T-cell (primary cell): ENCODE data around the gene IL11. TPM values are rescaled to one million over a fixed set of nuclear protein-coding genes. Genes with fewer than 3 reads are reported as not detected.

Experiments
- ATAC-seq, 4 experiments: fragments of 200-7000 bp in 3 of 4; fragments of 150-1000 bp in 1 of 4; cut with Tn5 transposase; replicated peaks in 1 of 4; 1 replicate in 3 of 4; 2 replicates in 1 of 4; pipeline ENCODE4 v1.10.0; 2021; ENCODE audit warnings: moderate library complexity in 3 of 4, mild to moderate bottlenecking in 2 of 4, moderate number of reproducible peaks in 1 of 4
- CTCF ChIA-PET, 2 donors: fragments of 300-600 bp; sonication (Branson Sonifier 250); formaldehyde crosslinking; loops; one replicate each; lab custom pipeline; 2022; ENCODE audit warnings: antibody characterized with exemption in 2 of 2; lab: Charles Lee
- POLR2A ChIA-PET, 2 donors: fragments of 300-600 bp; sonication (Branson Sonifier 250); formaldehyde crosslinking; loops; one replicate each; lab custom pipeline; 2022; ENCODE audit warnings: antibody characterized with exemption in 2 of 2; lab: Charles Lee
- DNase-seq, 35 experiments: peaks; one replicate each; pipeline versions ENCODE4 v3.0.0 to v3.0.0-alpha.2; 2013 to 2023
- H3K27ac ChIP-seq: one replicate; pipeline ENCODE4 v1.5.1; 2013; ENCODE audit warnings: low read length
- H3K27me3 ChIP-seq, 2 experiments: replicated peaks in 1 of 2; 1 replicate in 1 of 2; 2 replicates in 1 of 2; pipeline versions ENCODE4 v1.6.1 to v1.7.0; 2013; ENCODE audit warnings: low read length in 1 of 2, mixed read lengths in 1 of 2; ENCODE audit not compliant: control insufficient read depth in 2 of 2, insufficient read depth in 2 of 2; ENCODE audit errors: extremely low read depth in 1 of 2
- H3K36me3 ChIP-seq, 2 donors: 1 replicate in 1 of 2; 2 replicates in 1 of 2; pipeline versions ENCODE4 v1.6.1 to v1.7.0; 2013; ENCODE audit warnings: low read length in 1 of 2; ENCODE audit not compliant: control insufficient read depth in 2 of 2, insufficient read depth in 1 of 2; ENCODE audit errors: extremely low read depth in 1 of 2
- H3K4me1 ChIP-seq, 2 experiments: 1 replicate in 1 of 2; 2 replicates in 1 of 2; pipeline versions ENCODE4 v1.6.1 to v1.7.0; 2013; ENCODE audit warnings: low read length in 2 of 2, mixed read lengths in 1 of 2; ENCODE audit not compliant: insufficient read depth in 2 of 2, control insufficient read depth in 1 of 2; ENCODE audit errors: extremely low read depth in 1 of 2
- H3K4me3 ChIP-seq, 2 donors: 1 replicate in 1 of 2; 2 replicates in 1 of 2; pipeline versions ENCODE4 v1.5.1 to v1.7.0; 2013; ENCODE audit warnings: mild to moderate bottlenecking in 2 of 2, low read length in 1 of 2, moderate library complexity in 1 of 2; ENCODE audit not compliant: control insufficient read depth in 1 of 2; ENCODE audit errors: extremely low read depth in 1 of 2
- H3K9me3 ChIP-seq: 2 replicates; pipeline ENCODE4 v1.7.0; 2013
- H3K27ac Mint-ChIP-seq, 2 donors: one replicate each; pipeline ENCODE4 v1.8.0; 2020 to 2021; ENCODE audit warnings: mild to moderate bottlenecking in 2 of 2, mixed read lengths in 2 of 2
- H3K27me3 Mint-ChIP-seq, 2 donors: one replicate each; pipeline ENCODE4 v1.8.0; 2021 to 2022; ENCODE audit warnings: mixed read lengths in 2 of 2
- H3K36me3 Mint-ChIP-seq: one replicate; pipeline ENCODE4 v1.8.0; 2021; ENCODE audit warnings: mixed read lengths
- H3K4me1 Mint-ChIP-seq, 3 donors: one replicate each; pipeline ENCODE4 v1.8.0; 2020 to 2022; ENCODE audit warnings: mixed read lengths in 3 of 3, mild to moderate bottlenecking in 1 of 3
- H3K4me3 Mint-ChIP-seq, 3 donors: one replicate each; pipeline ENCODE4 v1.8.0; 2020 to 2022; ENCODE audit warnings: mild to moderate bottlenecking in 3 of 3, mixed read lengths in 3 of 3, moderate library complexity in 3 of 3
- H3K9me3 Mint-ChIP-seq, 3 donors: one replicate each; pipeline ENCODE4 v1.8.0; 2020 to 2022; ENCODE audit warnings: mixed read lengths in 3 of 3
- WGBS: methylation state at CpG from one replicate; pipeline ENCODE4 v1.1.5; 2013; ENCODE audit warnings: missing lambda C conversion rate; ENCODE audit not compliant: insufficient coverage; 5-methylcytosine and 5-hydroxymethylcytosine counted together
- total RNA-seq, 35 experiments: library from RNA in 6 of 35; stranded (reverse) in 6 of 35; fragments of 120-200 nt in 1 of 35; gene quantifications; one replicate each; pipeline versions ENCODE4 v1.2.1 to v1.2.4 and lab custom pipeline; 2013 to 2026

Gene IL11
- total RNA-seq, 5 donors from 2014 or later (not counting 1 experiment from before 2014, with no cell fraction given), result 0.53 to 0.96 TPM; not detected in 3

DNA sequence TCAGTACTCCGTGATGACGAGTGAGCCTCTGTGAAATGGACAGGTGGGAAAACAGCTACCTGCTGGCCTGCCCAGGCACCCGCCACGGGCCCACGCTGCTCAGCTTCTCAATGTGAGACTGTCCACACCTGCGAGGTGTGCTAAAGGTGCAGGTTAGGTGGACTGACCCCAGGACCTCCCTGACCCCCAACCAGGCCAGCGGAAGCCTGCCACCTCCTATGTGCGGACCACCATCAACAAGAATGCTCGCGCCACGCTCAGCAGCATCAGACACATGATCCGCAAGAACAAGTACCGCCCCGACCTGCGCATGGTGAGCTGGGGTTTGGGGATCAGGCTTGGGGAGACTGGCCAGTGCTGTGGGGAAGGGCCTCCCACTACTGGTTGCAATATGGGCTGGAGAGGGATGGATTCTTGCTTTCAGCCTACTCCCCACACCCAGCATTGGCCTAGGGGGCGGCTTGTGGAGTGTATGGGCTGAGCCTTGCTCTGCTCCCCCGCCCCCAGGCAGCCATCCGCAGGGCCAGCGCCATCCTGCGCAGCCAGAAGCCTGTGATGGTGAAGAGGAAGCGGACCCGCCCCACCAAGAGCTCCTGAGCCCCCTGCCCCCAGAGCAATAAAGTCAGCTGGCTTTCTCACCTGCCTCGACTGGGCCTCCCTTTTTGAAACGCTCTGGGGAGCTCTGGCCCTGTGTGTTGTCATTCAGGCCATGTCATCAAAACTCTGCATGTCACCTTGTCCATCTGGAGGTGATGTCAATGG is 17.7 kb upstream of the IL11 start:
- H3K4me3 Mint-ChIP-seq, result peak overlapping the region; percentile 98 to 100 (median 98)
- ChIA-PET POLR2A (interaction anchor here (0.6 to 1.6 kb wide), 7 partner anchors 15 to 212 kb away, joined by 3 to 7 read pairs (median 3); partner anchors contain the start of genes UBE2S (in 2 of the 2), KMT5C (in 1 of the 2) and ZNF524 (in 1 of the 2)), CTCF (no interaction called here)
- peaks cover 66 to 70% (median 67%) of the 10 kb centered on the region in 3 donors for H3K4me1 Mint-ChIP-seq
- H3K36me3 ChIP-seq, result peaks cover 11 to 55% of the 10 kb centered on the region in 2 donors
- peak overlapping the region; percentile 78 to 98 for H3K27ac Mint-ChIP-seq
- no peaks in the 10 kb centered on the region for H3K9me3 Mint-ChIP-seq
- peaks cover 26 to 71% of the 10 kb centered on the region in 2 experiments for H3K4me1 ChIP-seq
- H3K36me3 Mint-ChIP-seq, result peaks cover 36% of the 10 kb centered on the region
- no peaks in the 10 kb centered on the region for H3K27me3 ChIP-seq
- ATAC-seq (no peak), DNase-seq (no peak)
- H3K9me3 ChIP-seq, result no peaks in the 10 kb centered on the region
- no peaks in the 10 kb centered on the region for H3K27me3 Mint-ChIP-seq
- peak overlapping the region; percentile 31 for H3K27ac ChIP-seq
- WGBS, result 76% methylated on average over 6 of the region's 24 CpGs
- H3K4me3 ChIP-seq, result peak overlapping the region in 1 of 2 donors; percentile 12

GRCh38 chr19:55386493-55386971 is 16.3 kb upstream of the IL11 start:
- Histone ChIP-seq H3K36me3 (peaks cover 11 to 49% of the 10 kb centered on the region in 2 donors), H3K4me3 (peak overlapping the region; percentile 97 to 99), H3K4me1 (peaks cover 26 to 77% of the 10 kb centered on the region in 2 experiments), H3K27ac (peak overlapping the region; percentile 81), H3K9me3 (no peaks in the 10 kb centered on the region), H3K27me3 (no peaks in the 10 kb centered on the region)
- ChIA-PET CTCF (no interaction called here), POLR2A (interaction anchor here (1.1 to 1.6 kb wide), 3 partner anchors 21 to 47 kb away, joined by 3 to 7 read pairs (median 6); partner anchors contain the start of genes UBE2S (in 2 of the 2) and KMT5C (in 1 of the 2))
- H3K27me3 Mint-ChIP-seq, result no peaks in the 10 kb centered on the region
- H3K4me1 Mint-ChIP-seq, result peaks cover 76 to 81% (median 80%) of the 10 kb centered on the region in 3 donors
- H3K4me3 Mint-ChIP-seq, result peak overlapping the region; percentile 98 to 100 (median 98)
- no peak for ATAC-seq
- H3K27ac Mint-ChIP-seq, result peak overlapping the region; percentile 98 to 99
- peaks cover 37% of the 10 kb centered on the region for H3K36me3 Mint-ChIP-seq
- no peaks in the 10 kb centered on the region for H3K9me3 Mint-ChIP-seq
- WGBS, result 0% methylated on average over 33 of the region's 33 CpGs
- no peak for DNase-seq

GRCh38 chr19:55385724-55386492 is 15.6 kb upstream of the IL11 start, which contains the start of gene RPL28:
RPL28 (plus strand) TSS chr19:55385932; CDS start chr19:55386358, 426 bp downstream.
- H3K4me3 ChIP-seq, result peak within 1 kb of the TSS; percentile 97 to 99
- CTCF ChIA-PET, result no interaction called here

GRCh38 chr19:55384920-55385723 is 14.9 kb upstream of the IL11 start:
- Mint-ChIP-seq H3K4me3 (peak overlapping the region; percentile 98 to 100 (median 98)), H3K27ac (peak overlapping the region; percentile 98 to 99), H3K27me3 (no peaks in the 10 kb centered on the region), H3K4me1 (peaks cover 66 to 73% (median 72%) of the 10 kb centered on the region in 3 donors), H3K36me3 (peaks cover 35% of the 10 kb centered on the region), H3K9me3 (no peaks in the 10 kb centered on the region)
- Histone ChIP-seq H3K4me3 (peak overlapping the region; percentile 97 to 99), H3K36me3 (peaks cover 4 to 37% of the 10 kb centered on the region in 2 donors), H3K9me3 (no peaks in the 10 kb centered on the region), H3K27ac (peak overlapping the region; percentile 81), H3K27me3 (no peaks in the 10 kb centered on the region), H3K4me1 (peaks cover 26 to 65% of the 10 kb centered on the region in 2 experiments)
- 9% methylated on average over 27 of the region's 34 CpGs for WGBS
- ATAC-seq (peak; percentile 79 to 86 (median 82)), DNase-seq (peak; percentile 90 to 99 (median 96))
- ChIA-PET CTCF (interaction anchor here in 1 of 2 donors (2.1 kb wide), 1 partner anchor 46 kb away, joined by 9 read pairs; the partner anchor contains the start of gene KMT5C), POLR2A (interaction anchor here (0.5 to 0.6 kb wide), 3 partner anchors 23 to 91 kb away, joined by 3 to 4 read pairs (median 4); partner anchors contain the start of genes KMT5C (in 1 of the 2), UBE2S (in 1 of the 2) and ZNF628 (in 1 of the 2))

More at GRCh38 chr19:55385724-55386492, 15.6 kb upstream of the IL11 start, which contains the start of gene RPL28:
- Histone ChIP-seq H3K27ac (peak within 1 kb of the TSS; percentile 81), H3K27me3 (no peaks in the 10 kb centered on the region), H3K4me1 (peaks cover 26 to 71% of the 10 kb centered on the region in 2 experiments), H3K9me3 (no peaks in the 10 kb centered on the region), H3K36me3 (peaks cover 8 to 45% of the 10 kb centered on the region in 2 donors)
- H3K27me3 Mint-ChIP-seq, result no peaks in the 10 kb centered on the region
- under 1% methylated on average over 68 of the region's 68 CpGs for WGBS
- H3K36me3 Mint-ChIP-seq, result peaks cover 39% of the 10 kb centered on the region
- H3K4me1 Mint-ChIP-seq, result peaks cover 73 to 81% (median 78%) of the 10 kb centered on the region in 3 donors
- no peaks in the 10 kb centered on the region for H3K9me3 Mint-ChIP-seq
- H3K27ac Mint-ChIP-seq, result peak within 1 kb of the TSS; percentile 98 to 99
- POLR2A ChIA-PET, result no interaction called here
- ATAC-seq (peak; percentile 80 to 83 (median 81)), DNase-seq (peak; percentile 94 to 100 (median 98))
- H3K4me3 Mint-ChIP-seq, result peak within 1 kb of the TSS; percentile 98 to 100 (median 98)

GRCh38 chr19:55384131-55384919 is 14.1 kb upstream of the IL11 start, which contains the start of gene TMEM238:
TMEM238 (minus strand) TSS chr19:55384292; CDS start chr19:55384259, 33 bp downstream.
- POLR2A ChIA-PET, result interaction anchor here (0.5 to 1.2 kb wide), 5 partner anchors 16 to 107 kb away, joined by 3 to 7 read pairs (median 4); partner anchors contain the start of genes KMT5C (in 1 of the 2), UBE2S (in 1 of the 2) and ZNF628 (in 1 of the 2)
- H3K4me1 Mint-ChIP-seq, result peaks cover 58 to 67% (median 64%) of the 10 kb centered on the region in 3 donors
- peaks cover 4 to 30% of the 10 kb centered on the region in 2 donors for H3K36me3 ChIP-seq

More at GRCh38 chr19:55384131-55384919, 14.1 kb upstream of the IL11 start, which contains the start of gene TMEM238:
- H3K4me1 ChIP-seq, result peaks cover 26 to 57% of the 10 kb centered on the region in 2 experiments
- 17% methylated on average over 70 of the region's 72 CpGs for WGBS
- H3K27me3 ChIP-seq, result no peaks in the 10 kb centered on the region
- CTCF ChIA-PET, result interaction anchor here in 1 of 2 donors (0.6 to 2.1 kb wide), 2 partner anchors 45 to 295 kb away, joined by 6 to 9 read pairs; partner anchors contain the start of gene KMT5C
- ATAC-seq (peak in 2 of 4 experiments; percentile 13 to 18), DNase-seq (peak in 14 of 35 experiments; percentile 20 to 55 (median 36))
- Mint-ChIP-seq H3K27ac (peak within 1 kb of the TSS; percentile 98 to 99), H3K27me3 (no peaks in the 10 kb centered on the region), H3K36me3 (peaks cover 28% of the 10 kb centered on the region), H3K4me3 (peak within 1 kb of the TSS; percentile 98 to 100 (median 98)), H3K9me3 (no peaks in the 10 kb centered on the region)
- peak within 1 kb of the TSS; percentile 97 to 99 for H3K4me3 ChIP-seq
- no peaks in the 10 kb centered on the region for H3K9me3 ChIP-seq
- peak within 1 kb of the TSS; percentile 81 for H3K27ac ChIP-seq
